ENCODE data around the gene CIT.

The CIT gene

DNA sequence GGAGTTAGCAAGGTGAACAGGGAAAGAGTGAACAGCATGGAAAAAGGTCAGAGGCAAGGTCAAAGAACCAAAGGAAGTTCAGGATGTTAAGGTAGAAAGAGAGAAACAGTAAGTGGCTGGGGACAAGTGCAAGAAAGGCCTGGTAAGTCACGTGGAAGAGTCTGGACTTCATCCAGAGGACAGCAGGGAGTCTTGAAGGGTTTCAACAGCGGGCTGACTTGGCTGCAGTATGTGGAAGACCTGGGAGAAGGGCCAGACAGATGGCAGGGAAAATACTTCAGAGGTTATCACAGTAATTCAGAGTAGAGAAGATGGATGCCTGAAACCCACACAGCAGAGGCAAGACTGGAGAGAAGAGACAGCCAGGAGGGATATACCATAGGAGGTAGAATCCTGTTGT lies 34.0 kb downstream of the CIT start:
- no peak for DNase-seq

DNA sequence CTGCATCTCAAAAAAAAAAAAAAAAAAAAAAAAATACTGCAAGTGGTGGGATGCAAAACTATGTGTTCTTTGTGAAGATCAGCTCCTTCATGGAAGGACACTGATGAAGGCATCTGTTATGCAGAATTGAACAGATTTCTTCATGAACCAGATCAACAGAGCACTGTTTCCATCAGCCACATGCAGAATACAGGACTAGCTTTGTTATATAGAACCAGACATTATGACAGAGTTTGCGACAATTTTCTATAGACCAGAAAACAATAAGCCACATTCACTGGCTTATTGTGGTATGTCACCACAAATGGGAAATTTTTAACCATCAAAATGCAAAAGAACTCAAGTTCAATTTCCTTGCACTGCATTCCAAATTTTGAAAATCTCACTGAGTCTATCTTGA lies 34.7 kb downstream of the CIT start:
- no peak for DNase-seq

DNA sequence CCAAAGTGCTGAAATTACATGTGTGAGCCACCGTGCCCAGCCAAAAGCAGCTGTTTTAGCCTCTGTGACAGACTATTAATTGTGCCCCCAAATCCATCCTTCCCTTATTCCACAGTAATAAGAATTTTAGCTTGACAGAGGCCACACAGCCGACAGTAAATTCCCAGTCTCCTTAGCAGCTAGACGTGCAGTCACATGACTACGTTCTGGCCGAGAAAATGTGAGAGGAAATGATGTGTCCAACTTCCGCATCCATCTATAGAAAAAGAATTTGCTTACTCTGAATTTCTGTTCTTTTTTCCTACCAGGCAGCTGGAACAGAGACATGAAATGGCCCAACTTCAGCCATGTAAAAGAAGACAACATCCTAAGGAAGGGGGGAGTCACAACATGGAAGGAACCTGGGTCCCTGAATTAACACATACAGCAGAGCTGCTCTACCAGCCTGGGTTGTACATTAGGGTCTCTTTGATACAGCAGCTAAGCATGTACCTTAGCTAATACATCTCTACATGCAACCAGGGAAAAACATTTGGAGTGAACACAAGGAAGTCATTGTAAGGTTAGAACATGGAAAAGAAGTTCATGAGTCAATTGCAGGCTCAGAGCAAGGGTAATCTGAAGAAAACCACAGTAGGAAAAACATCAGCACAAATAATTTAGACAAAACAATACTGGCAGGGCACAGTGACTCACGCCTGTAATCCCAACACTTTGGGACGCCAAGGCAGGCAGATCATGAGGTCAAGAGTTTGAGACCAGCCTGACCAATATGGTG lies 35.5 kb downstream of the CIT start:
- DNase-seq: no peak

DNA sequence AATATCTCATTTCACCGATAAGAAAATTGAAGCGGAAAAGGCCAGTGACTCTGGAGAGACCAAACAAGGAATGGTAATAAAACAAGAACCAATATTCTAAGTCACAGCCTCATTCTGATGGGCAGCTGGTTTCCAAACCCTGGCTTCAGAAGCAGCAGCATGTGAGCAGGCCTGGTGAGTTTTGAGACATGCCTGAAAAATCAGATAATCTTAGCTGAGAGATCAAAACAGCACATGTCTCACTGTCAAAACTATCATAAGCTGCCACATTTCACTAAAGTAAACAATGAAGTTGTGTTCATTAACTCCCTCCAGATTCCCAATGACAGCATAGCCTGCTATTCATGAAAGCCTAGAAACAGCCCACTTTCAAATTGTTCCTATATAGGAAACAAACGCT lies 36.5 kb downstream of the CIT start:
- no peak for DNase-seq

DNA sequence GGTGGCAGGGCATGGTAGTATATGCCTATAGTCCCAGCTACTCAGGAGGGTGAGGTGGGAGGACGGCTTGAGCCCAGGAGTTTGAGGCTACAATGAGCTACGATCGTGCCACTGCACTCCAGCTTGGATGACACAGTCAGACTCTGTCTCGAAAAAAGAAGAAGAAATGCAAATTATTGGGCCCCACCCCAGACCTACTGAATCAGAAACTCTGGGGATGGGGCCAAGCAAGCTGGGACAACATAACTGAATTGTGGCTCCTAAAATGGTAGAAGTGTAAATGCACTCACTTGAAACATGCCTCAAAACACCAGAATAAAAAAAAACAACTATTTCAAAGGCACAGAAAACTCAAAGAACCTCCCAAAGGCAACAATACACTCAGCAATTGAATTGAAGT lies 37.0 kb downstream of the CIT start:
- no peak for DNase-seq

DNA sequence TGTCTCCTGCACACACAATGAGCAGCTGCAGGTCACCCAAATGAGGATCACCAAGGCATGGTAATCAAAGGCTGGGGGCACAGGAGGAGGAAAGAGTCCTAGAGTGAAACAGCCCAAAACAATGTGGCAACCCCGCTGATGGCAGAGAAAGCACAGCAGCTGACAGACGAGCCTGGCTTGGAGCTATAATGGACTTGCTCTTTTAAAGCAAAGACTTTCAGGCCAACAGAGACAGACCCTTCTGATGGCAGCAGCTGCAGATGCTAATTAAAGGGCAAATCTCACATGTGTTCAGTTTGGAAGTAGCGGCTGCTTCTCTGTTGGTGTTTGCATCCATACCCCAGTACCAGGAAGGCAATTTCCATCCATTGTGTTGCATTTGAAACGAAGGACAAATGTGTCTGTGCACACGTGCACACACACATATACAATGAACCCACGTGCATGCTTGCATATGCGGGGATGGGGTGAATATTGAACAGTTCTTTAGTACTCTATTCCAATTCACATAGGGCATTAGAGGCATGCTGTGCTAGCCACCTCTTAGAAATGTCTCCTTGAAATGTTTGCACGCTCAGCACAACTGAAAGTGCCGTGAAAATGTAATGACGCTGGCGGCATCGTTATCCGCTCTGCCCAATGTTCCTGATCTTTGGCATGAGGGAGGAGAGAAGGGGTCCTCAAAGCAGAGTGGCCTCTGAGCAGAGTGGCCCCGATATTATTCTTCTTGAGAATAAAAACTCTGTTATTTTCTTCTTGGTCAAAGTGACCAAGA lies 38.1 kb downstream of the CIT start:
- DNase-seq: no peak

DNA sequence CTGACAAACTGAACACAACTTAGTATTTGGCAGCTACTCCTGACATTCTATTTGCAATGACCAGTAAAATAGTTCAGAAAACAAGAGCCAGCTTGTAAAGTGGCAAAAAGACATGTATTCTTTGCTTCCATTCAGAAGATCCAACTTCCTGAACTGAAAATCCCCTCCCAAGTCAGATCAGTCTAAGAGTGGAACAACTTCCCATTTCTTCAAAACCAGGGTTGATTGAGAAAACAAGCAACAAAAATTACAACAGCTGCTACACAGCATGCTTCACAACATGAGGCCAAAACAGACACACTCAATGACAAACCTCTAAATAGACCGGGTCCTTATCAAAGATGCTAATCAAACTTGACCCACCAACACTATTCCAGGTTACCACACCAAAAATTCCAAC lies 40.3 kb downstream of the CIT start:
- no peak for DNase-seq

DNA sequence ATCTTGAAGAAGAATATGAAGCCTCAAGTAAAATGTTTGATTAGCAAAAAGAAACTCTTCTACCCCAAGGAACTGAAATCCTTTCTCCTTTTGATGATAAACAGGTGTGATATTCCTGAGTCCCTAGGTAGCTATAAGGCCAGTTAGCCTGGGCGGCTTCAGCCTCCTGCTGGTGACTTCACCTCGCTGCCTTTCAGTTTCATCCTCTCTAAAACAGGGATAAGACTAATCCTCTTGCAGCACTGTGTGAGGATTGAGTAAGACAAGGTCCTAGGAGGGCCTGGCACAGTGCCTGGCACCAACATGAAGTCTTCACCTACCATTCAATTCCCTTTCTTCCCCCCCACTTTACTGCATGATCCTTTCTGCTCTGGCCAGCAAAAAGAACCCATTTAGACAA lies 42.1 kb downstream of the CIT start:
- peak in 1 of 2 experiments; percentile 2 for DNase-seq

DNA sequence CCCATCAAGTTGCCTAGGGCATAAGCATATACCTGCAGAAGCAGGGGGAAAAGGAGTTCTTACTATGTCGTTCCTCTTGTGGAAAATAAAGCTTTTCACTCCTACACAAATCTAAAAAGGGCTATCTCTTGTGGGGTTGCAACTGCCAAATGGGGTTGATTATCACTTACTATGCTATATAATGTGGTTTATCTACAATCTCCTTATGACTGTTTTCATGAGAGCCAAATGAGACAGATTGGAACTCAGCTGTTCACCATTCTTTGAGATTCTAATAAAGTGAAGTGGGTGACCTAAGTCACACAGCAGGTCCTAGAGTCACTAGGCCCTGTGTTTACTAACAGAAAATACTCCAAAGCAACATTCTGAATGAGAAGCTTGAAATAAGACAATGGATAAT lies 47.7 kb downstream of the CIT start:
- DNase-seq: no peak

DNA sequence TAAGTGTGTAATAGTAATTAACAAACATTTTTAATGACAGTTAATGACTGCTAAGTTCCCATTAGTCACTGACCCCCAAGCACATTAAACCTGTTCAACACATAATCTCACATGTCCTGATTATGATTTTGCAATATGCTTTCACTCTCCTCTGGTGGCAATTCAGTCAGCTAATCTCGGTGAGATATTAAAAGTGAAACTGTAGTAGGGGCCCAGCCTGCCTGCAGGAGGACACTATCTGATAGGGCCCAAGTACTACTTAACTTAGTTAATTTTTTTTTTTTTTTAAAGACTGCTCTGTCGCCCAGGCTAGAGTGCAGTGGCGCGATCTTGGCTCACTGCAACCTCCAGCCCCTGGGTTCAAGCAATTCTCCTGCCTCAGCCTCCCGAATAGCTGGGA lies 48.8 kb downstream of the CIT start:
- no peak for DNase-seq

DNA sequence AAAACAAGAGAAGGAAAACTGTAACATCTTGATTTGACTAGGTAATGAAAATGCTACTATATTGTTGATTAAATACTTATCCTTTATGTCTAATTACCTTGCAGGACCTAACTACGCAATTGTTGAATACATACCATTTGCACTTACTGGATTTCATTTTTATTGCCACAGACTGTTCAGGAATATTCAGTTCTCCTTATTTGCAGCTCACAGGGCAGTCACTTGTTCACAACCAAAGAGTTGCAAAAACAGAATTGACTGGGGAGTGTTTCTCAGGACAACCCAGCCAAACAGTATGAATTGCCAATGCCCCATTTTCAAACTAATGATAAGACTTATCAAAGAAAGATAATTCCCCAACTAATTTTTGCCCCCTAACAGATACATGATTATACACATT lies 49.4 kb downstream of the CIT start:
- no peak for DNase-seq

DNA sequence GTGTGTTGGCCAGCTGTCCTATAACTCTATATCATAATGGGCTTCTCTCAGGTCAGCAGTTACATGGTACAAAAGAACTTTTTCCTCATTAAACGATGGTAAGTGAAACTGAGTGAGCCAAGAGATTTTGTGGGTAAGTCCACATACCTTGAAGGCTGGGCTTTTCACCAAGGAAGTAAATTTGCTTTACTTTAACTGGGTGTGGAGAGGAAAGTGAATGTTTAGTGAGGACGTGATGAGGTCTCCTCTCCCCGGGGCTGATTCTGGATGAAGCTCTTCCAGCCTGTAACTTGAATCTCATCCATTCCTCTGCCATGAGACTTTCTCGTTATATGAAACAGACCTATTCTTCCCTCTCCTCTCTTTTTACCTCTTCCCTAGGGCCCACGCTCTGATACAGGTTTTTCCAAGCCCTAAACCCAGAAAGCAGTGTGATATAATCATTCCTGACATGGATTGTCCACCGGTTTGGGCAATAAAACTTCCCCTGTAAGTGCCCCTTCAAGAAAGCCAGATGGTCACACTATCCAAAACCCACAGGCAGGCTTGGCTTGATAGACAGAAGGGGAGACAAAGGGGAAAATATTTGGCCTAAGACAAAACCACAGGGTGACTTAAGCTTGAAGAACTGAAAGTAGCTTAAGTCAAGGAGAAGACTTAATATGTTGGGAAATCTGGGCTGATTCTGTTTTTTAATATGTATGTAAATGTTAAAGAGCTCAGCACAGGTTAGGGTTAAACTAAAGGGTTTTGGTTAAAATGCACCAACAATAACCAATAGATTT lies 50.3 kb downstream of the CIT start:
- DNase-seq: no peak

DNA sequence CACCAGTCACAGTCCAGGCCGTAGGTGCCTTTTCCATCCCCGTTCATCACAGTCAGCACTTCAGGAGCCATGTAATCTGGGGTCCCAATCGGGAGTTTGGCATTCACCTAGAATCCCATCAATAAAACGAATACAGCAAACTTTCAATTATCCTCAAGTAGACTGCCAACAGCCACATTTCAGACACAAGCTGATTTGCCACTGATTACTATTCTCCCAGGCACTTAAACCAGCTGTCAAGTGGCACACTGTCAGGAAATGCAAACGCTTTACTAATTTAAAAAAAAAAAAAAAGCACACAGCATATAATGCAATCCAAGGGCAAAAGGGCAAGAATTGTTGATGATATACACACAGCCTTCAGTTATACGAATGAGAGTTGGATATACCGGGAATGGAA lies 51.9 kb downstream of the CIT start:
- no peak for DNase-seq

DNA sequence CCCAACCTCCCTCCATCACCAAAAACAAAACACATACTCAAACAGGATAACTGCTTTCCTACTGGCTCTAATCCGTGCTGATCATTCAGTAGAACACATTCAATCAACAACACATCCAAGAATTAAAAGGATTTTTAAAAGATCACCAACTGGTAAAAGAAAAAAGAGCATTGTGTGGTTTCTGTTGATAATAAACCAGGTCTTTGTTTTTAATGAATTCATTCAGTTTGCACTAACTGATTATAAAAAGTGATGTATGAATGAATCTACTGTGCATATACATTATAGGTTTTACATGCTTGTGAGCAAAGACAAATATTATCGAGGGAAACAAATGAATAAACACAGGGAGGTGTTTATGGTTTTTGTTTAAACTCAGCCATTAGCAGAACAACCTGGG lies 55.1 kb downstream of the CIT start:
- DNase-seq: no peak

DNA sequence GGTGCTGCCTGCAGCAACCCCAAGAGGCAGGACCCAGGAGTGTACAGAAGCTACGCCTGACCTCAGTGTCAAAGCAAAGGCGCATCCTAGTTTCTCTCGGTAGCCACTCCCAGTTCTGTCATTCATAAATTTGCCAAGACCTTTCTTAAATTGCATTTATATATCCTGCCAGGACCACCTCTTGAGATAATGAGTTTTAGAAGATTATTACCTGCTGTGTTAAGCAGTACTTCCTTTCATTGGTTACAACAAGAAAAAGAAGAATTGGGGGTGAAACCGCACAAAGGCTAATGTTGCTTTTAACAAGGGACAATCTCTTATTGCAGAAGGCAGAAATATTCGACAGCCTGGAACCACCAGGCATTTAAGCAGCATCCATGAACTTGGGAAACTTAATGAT lies 57.8 kb downstream of the CIT start:
- no peak for DNase-seq

DNA sequence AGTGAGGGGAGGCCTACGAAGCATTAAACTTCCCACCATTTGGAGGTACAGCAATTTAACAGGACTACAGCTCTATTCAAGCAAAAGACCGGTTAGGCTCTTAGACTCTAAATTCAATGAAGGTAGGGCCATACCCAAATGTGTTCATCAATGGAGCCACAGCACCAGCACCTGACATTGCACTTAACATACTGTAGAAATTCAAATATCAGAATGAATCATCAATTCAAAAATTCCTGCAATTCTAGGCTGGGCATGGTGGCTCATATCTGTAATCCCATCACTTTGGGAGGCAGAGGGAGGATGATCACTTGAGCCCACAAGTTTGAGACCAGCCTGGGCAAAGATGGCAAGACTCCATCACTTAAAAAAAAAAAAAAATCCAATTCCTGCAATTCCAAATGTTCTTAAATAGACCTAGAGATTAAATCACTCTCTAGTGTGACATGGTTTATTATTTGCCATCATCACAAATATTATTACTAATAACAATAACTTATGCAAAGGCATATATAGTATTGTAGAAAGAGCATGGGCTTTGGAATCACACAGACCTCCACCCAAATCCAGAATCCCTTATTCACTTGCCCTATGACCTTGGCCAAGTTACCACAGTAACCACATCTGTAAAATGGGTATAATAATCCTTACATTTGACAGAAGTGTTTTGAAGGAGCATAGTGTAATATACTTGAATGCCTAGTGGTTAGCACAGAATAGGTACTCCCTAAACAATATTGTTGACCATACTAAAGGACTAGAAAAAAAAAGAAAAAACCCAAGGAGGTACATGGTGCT lies 59.4 kb downstream of the CIT start:
- DNase-seq: no peak

DNA sequence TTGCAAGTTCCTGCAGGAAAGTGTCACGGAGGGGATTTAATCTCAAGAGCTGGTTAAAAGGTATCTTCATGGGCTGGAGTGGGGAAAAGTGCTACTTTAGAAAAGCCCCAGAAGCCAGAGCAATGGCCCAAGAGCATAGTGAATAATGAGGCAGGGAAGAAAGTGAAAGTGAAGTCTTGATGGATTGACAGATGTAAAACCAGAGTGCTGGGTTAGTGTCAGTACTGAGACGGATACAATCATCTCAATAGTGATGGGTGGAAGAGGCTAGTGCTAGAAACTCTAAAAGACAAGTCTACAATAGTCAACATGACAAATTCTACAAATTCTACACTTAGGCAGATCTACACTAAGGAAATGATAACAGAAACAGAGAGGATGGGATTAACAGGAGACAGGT lies 68.1 kb downstream of the CIT start:
- no peak for DNase-seq

DNA sequence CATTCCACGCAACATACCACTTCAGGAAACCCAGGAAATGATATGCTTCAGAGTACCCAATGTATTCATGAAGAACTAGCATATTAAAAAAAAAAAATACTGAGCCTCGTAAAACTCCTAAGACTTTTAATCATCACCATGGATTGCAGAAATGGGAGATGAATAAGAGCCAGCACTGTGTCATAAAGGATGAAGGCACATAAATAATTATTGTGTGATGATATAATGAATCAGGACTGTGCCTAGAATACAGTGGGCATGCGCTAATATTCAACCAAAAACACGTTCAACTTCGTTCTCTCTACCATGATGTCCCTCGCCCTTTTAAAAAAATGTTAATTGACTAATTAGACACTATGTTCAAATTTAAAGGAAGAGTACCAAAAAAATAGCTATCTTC lies 68.7 kb downstream of the CIT start:
- no peak for DNase-seq

DNA sequence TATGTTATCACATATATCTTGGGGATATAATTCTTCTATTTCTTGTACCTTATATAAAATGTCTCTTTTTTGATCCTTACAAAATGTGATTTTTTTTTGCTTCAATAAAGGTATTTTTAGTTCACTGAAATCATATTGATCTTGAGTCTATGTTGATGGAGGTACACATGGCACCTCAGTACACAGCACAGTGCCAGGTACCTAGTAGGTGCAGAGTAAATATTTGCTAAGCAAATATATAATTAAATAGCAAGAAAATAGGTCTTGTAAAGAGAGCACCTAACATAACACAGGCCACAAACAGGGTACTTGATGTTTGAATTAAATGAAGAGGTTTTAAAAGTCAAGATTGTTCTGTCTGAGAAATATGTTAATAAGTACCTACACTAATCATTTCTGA lies 69.7 kb downstream of the CIT start:
- peak; percentile 11 for DNase-seq

DNA sequence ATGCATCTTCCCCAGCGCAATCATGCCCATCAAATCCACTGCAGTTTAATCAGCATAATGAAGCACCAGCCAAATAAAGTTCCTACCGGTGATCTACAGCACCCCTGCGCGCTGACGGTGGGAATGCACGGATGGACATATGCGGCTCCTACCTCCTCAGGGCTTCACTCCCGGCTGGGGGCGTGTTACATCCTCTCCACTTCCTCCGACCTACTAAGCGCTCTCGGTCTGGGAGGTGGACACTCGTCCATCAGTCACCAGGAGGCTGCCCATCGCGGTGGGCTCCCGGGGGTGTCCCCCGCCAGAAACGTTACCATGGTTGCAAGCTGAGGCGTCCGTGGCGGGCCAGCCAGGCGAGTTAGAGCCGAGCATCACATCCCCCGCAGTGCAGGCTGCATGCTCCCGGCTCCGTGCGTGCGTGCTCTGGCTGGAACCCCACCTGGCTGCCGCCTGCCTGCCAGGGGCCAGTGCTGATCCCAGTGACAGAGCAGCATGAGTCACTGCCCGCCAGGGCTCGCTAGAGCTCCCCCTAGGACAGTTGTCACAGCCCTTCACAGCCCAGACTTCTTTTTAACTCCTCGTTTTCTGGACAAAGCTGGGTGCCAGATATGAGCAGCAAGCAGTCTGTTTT lies 73.0 kb downstream of the CIT start:
- DNase-seq: peak; percentile 76 to 79

DNA sequence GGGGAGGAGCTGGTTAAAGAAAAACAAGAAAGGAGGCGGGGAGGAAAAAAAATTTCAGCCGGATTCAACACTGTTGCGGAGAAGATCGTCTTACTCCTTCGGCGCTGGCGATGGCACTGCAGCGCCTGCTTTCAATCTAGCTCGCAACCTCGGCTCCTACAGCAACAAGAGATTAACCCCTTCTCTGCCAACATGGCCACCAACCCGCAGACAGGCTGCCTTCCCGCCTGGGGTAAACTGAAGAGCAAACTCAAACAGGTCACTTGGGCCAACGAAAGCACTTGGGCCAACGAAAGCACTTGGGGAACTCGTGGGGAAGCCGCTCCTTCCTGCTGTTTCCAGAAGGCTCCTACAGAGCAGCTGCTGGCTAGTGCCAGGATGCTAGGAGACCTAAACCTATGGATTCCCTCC lies 73.7 kb downstream of the CIT start:
- no peak for DNase-seq

DNA sequence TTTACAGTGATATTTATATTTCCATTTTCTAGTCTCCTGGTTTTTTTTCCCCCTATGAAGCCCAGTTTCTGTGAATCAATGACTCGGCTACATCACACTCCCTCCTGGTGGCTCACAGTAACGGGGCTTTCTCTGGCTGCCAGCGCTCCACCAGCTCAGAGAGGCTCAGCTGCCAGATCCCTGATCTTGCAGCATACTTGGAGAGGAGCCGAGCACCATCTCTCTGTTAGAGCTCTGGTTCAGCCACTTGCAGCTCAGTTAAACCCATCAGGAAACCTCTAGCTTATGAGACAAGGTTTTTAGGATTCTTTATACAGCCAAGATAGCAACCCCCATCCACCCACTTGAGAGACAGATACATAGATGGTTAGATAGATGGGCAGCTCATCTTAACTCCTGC lies 74.6 kb downstream of the CIT start:
- DNase-seq: no peak

DNA sequence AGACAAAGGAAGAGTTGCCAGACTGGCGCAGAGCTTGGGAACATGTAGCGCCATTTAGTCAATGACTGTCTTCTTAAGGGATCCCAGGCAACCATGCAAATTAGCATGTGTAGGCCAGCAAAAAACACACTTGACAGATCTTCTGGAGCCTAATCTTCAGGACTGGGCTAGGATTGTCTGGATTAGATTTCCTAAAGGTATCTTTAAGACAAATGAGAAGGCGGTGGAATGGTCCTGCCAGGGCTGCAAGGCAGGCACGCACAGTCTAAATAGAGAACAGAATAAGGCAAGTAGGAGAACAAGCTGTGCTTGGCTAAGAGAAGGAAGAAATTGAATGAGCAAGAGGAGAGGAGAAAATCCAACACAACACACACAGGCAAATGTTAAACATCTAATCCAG lies 80.0 kb downstream of the CIT start:
- no peak for DNase-seq
